Tibial artery (tissue), 4 donors: Measurements from ENCODE around the gene RERE.

Source experiments
- DNase-seq, 2 donors: peaks; one replicate each; pipeline ENCODE4 v3.0.0-alpha.2; 2019
- H3K27ac ChIP-seq, 2 donors: fragments of 200-600 bp; sonication (generic) in 1 of 2; 1 replicate in 1 of 2; 2 replicates in 1 of 2; pipeline ENCODE4 v1.5.1; 2018 to 2019; ENCODE audit warnings: mild to moderate bottlenecking in 1 of 2
- H3K27me3 ChIP-seq, 2 donors: fragments of 200-600 bp; sonication (generic) in 1 of 2; one replicate each; pipeline versions ENCODE4 v1.5.1 to v1.6.0; 2016 to 2019
- H3K36me3 ChIP-seq, 3 donors: fragments of 200-600 bp; sonication (generic) in 2 of 3; one replicate each; pipeline ENCODE4 v1.5.1; 2016 to 2019; ENCODE audit warnings: mild to moderate bottlenecking in 2 of 3
- H3K4me1 ChIP-seq, 4 donors: fragments of 200-600 bp; sonication (generic) in 2 of 4; 1 replicate in 3 of 4; 2 replicates in 1 of 4; pipeline ENCODE4 v1.5.1; 2016 to 2019
- H3K4me3 ChIP-seq, 2 donors: fragments of 200-600 bp; sonication (generic) in 1 of 2; 1 replicate in 1 of 2; 2 replicates in 1 of 2; pipeline ENCODE4 v1.5.1; 2018 to 2019; ENCODE audit warnings: mild to moderate bottlenecking in 2 of 2
- H3K9me3 ChIP-seq, 3 donors: fragments of 200-600 bp; sonication (generic) in 1 of 3; one replicate each; pipeline ENCODE4 v1.5.1; 2016 to 2019
- intact Hi-C: fragments of 100-400 bp; cut with DNase I; formaldehyde crosslinking; loops from one replicate; pipeline ENCODE4 v1.15.0; 2023; ENCODE audit warnings: low total_unique reads
- TF ChIP-seq, protein P1 (sequence below), 2 experiments: fragments of 200-600 bp in 1 of 2; fragments of 450-650 bp in 1 of 2; IDR thresholded peaks; one replicate each; pipeline ENCODE4 v1.5.1; 2017 to 2019; ENCODE audit warnings: antibody characterized with exemption in 2 of 2, mild to moderate bottlenecking in 1 of 2, moderate library complexity in 1 of 2

Gene RERE

DNA sequence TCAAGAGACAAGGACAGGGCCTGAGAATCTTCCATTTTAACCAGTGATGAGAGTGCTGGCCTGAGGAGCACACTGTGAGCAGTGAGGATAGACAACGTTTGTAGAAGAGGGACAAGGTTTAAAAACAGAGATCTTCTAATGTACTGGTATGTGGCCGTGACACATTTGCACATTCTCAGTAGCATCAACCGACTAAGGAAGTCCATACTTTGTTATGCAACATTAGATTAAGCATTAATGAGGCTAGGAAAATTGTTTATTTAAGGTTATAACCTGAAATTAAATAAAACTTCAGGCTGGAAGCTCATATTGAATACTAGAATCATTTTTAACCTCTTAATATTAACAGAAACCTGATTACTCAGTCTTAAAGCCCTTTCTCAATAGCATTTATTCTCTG lies 400.6 kb downstream of the RERE start:
- no peaks in the 10 kb centered on the region for H3K27me3 ChIP-seq
- DNase-seq = no peak
- peaks cover 0 to 90% (median 71%) of the 10 kb centered on the region in 4 donors for H3K4me1 ChIP-seq
- TF ChIP-seq, protein P1, sequence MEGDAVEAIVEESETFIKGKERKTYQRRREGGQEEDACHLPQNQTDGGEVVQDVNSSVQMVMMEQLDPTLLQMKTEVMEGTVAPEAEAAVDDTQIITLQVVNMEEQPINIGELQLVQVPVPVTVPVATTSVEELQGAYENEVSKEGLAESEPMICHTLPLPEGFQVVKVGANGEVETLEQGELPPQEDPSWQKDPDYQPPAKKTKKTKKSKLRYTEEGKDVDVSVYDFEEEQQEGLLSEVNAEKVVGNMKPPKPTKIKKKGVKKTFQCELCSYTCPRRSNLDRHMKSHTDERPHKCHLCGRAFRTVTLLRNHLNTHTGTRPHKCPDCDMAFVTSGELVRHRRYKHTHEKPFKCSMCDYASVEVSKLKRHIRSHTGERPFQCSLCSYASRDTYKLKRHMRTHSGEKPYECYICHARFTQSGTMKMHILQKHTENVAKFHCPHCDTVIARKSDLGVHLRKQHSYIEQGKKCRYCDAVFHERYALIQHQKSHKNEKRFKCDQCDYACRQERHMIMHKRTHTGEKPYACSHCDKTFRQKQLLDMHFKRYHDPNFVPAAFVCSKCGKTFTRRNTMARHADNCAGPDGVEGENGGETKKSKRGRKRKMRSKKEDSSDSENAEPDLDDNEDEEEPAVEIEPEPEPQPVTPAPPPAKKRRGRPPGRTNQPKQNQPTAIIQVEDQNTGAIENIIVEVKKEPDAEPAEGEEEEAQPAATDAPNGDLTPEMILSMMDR (IDR thresholded peaks at IDR 0.05) = no peak
- H3K27ac ChIP-seq = peak overlapping the region; percentile 95 to 99
- H3K9me3 ChIP-seq = no peaks in the 10 kb centered on the region
- intact Hi-C loops = no loop called here
- H3K36me3 ChIP-seq = peaks cover 0 to 25% (median 24%) of the 10 kb centered on the region in 3 donors
- no peak overlapping the region for H3K4me3 ChIP-seq

DNA sequence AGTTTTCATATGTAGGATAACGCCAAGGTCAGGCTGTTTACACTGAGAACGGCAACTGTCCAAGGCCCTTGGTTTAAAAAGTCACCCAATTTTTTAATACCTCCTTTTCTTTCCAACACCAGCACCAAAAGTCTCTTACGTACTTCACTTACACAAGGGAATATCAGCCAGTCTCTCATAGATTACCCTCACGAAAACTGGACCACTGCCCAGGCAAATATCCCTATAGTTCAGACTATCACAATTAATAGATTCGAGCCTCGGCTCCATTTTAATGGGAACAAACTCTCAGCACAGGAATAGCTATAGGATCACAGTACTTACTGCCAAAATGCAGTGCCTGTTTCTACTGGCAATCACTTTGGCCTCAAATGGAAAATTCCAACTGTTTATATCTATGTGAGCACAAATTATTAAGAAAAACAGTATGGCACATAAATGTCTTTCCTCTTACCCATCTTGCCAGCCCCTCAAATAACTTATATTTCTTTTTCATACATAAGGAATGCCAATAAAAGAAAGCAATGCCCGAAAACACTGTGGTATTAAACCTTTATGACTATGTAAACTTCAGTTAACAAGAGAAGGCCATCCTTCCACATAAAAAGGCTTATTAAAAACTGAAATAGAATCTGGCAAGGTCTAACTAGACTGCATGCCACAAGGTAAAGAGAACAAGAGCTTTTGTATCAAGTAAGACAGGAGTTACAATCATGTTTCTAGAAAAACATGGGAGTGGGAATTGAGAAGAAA lies 401.7 kb downstream of the RERE start:
- H3K27me3 ChIP-seq = no peaks in the 10 kb centered on the region
- no peak for DNase-seq
- H3K36me3 ChIP-seq = peaks cover 0 to 25% (median 24%) of the 10 kb centered on the region in 3 donors
- peak overlapping the region; percentile 72 to 99 for H3K27ac ChIP-seq
- H3K4me3 ChIP-seq = peak overlapping the region in 1 of 2 donors; percentile 2
- intact Hi-C loops = no loop called here
- TF ChIP-seq, protein P1 (IDR thresholded peaks at IDR 0.05) = no peak
- no peaks in the 10 kb centered on the region for H3K9me3 ChIP-seq
- H3K4me1 ChIP-seq = peaks cover 0 to 100% (median 83%) of the 10 kb centered on the region in 4 donors

DNA sequence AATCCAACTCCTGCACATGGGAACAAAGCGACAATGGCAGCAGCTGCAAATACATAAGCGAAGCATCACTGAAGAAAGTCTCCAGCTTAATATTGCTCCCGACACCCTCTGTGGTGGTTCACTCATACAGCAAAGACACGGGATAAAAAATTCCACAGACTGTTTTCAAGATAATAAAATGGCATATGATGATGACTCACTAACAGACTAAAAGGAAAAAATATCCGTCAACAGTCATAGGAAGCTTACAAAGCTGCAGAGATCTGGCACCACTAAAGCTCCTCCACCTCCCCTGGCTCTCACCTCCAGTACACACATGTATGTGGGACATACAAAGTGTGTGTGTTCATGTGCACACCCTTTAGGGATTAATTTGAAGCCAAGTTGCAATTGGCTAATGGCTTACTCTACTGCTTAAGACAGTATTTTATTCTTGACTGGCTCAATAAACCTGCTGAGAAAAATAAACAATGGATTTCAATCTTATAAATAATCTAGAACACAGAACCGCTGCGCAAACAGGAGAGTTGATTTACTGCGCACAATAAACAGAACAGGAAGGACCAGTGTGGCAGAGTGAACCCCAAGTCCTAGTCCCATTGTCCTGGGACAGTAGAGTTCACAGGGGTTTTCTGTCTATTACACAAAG lies 405.1 kb downstream of the RERE start:
- peak overlapping the region; percentile 79 to 99 for H3K27ac ChIP-seq

DNA sequence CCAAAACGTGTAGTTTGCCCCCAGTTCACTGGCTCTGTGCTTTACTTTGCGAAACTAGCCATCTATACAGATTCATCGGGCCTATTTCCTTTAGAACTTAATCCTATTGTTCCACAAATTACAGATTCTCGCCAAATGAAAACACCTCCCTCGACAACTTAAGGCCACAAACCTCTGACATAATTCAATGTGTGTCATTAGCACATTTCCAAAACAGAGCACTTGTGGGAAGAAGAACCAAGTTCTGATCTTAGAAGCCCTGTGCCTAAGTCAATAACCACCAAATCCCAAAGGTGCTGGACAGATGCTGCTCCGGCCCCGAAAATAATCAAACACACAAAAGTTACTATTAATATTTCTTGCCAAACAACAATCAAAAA lies 405.6 kb downstream of the RERE start:
- TF ChIP-seq, protein P1 (IDR thresholded peaks at IDR 0.05) = no peak
- Histone ChIP-seq H3K27me3 (no peaks in the 10 kb centered on the region), H3K4me3 (peak overlapping the region in 1 of 2 donors; percentile 18), H3K4me1 (peaks cover 7 to 100% (median 85%) of the 10 kb centered on the region in 4 donors), H3K9me3 (no peaks in the 10 kb centered on the region), H3K27ac (peak overlapping the region; percentile 79 to 99), H3K36me3 (peaks cover 0 to 19% (median 14%) of the 10 kb centered on the region in 3 donors)
- DNase-seq = no peak
- intact Hi-C loops = loop anchor here (5.0 kb wide), 1 partner anchor 39 kb away; no protein-coding TSS in a partner anchor

More for the DNA sequence above, 405.1 kb downstream of the RERE start:
- peak overlapping the region in 1 of 2 donors; percentile 18 for H3K4me3 ChIP-seq
- H3K36me3 ChIP-seq = peaks cover 0 to 20% (median 14%) of the 10 kb centered on the region in 3 donors
- intact Hi-C loops = loop anchor here (5.0 kb wide), 1 partner anchor 40 kb away; no protein-coding TSS in a partner anchor
- H3K9me3 ChIP-seq = no peaks in the 10 kb centered on the region
- TF ChIP-seq, protein P1 (IDR thresholded peaks at IDR 0.05) = peak in 1 of 2 experiments; percentile 30
- peak; percentile 60 to 77 for DNase-seq
- H3K27me3 ChIP-seq = no peaks in the 10 kb centered on the region
- H3K4me1 ChIP-seq = peaks cover 2 to 100% (median 84%) of the 10 kb centered on the region in 4 donors

DNA sequence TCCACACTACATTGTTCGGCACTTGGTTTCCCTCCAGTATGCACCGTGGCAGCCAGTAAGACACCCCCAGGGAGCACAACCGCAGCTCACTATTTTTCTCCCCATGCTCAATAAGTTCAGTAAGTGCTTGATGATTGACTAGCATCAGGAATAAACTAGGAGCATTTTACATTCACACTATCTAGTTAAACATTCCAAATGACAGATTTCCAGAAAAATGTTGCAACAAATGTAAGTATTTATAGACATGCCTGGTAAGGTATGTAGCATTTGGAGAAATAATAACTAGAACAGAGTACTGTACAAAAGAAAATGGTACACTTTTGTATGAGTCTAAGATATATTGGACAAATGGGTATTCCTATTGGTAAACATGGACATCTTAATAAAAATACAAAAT lies 406.6 kb downstream of the RERE start:
- Histone ChIP-seq H3K36me3 (peaks cover 0 to 14% (median 14%) of the 10 kb centered on the region in 3 donors), H3K4me1 (peaks cover 9 to 100% (median 84%) of the 10 kb centered on the region in 4 donors), H3K9me3 (no peaks in the 10 kb centered on the region), H3K27me3 (no peaks in the 10 kb centered on the region), H3K4me3 (no peak overlapping the region), H3K27ac (peak overlapping the region; percentile 79 to 99)
- no peak for DNase-seq
- intact Hi-C loops = loop anchor here (5.0 kb wide), 1 partner anchor 38 kb away; no protein-coding TSS in a partner anchor
- TF ChIP-seq, protein P1 (IDR thresholded peaks at IDR 0.05) = no peak
